ENCODE results near the gene KCTD5. TPM values are rescaled to one million over a fixed set of nuclear protein-coding genes. Genes with fewer than 3 reads are reported as not detected.

KCTD5 gene
- total RNA-seq, 4 donors from 2014 or later: 23.1 to 85.6 (median 56.4) TPM

DNA sequence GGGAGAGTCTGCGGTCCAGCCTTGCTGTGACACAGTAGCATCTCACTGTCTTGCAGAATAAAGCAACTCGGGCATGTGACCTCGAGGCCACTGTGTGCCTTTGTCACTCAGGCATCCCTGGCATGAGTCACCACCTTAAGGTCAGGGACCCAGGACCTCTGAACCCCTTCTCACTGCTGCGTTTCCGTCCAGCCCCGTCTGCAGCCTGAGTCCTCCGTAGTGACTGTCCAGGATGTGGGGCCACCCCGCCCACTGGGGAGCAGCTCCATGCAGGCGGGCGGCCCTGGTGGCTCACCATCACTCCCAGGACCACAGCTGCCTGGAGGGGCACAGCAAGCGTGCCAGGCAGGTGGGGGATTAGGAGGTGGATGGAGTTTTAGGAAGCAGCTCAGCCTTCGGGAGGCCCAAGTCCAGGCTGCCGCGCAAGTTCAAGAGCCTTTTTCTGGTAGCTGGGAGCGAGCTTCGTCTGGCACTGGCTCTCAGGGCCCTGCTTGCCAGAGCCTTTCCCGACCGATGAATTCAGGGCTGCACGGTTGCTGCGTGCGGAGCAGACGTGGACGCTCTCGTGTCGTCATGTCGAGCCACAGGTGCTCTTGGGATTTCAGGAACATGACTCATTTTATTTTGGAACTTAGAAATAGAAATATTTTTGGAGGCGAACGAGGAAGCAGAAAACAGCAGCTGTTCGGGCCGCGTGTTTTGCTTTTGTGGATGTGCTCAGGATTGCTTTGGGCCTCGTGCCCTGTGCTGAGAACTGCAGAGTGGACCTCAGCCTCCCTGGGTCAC lies 16.8 kb downstream of the KCTD5 start:
- TF ChIP-seq, protein P1, sequence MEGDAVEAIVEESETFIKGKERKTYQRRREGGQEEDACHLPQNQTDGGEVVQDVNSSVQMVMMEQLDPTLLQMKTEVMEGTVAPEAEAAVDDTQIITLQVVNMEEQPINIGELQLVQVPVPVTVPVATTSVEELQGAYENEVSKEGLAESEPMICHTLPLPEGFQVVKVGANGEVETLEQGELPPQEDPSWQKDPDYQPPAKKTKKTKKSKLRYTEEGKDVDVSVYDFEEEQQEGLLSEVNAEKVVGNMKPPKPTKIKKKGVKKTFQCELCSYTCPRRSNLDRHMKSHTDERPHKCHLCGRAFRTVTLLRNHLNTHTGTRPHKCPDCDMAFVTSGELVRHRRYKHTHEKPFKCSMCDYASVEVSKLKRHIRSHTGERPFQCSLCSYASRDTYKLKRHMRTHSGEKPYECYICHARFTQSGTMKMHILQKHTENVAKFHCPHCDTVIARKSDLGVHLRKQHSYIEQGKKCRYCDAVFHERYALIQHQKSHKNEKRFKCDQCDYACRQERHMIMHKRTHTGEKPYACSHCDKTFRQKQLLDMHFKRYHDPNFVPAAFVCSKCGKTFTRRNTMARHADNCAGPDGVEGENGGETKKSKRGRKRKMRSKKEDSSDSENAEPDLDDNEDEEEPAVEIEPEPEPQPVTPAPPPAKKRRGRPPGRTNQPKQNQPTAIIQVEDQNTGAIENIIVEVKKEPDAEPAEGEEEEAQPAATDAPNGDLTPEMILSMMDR (IDR thresholded peaks at IDR 0.05): no peak
- no peak for TF ChIP-seq POLR2A (IDR thresholded peaks at IDR 0.05)
- no peak overlapping the region for H3K27ac ChIP-seq
- H3K9me3 ChIP-seq: no peaks in the 10 kb centered on the region
- no peaks in the 10 kb centered on the region for H3K4me1 ChIP-seq
- peaks cover 0 to 77% (median 0%) of the 10 kb centered on the region in 3 donors for H3K36me3 ChIP-seq
- H3K27me3 ChIP-seq: no peaks in the 10 kb centered on the region
- no peak overlapping the region for H3K4me3 ChIP-seq
- no peak for DNase-seq

DNA sequence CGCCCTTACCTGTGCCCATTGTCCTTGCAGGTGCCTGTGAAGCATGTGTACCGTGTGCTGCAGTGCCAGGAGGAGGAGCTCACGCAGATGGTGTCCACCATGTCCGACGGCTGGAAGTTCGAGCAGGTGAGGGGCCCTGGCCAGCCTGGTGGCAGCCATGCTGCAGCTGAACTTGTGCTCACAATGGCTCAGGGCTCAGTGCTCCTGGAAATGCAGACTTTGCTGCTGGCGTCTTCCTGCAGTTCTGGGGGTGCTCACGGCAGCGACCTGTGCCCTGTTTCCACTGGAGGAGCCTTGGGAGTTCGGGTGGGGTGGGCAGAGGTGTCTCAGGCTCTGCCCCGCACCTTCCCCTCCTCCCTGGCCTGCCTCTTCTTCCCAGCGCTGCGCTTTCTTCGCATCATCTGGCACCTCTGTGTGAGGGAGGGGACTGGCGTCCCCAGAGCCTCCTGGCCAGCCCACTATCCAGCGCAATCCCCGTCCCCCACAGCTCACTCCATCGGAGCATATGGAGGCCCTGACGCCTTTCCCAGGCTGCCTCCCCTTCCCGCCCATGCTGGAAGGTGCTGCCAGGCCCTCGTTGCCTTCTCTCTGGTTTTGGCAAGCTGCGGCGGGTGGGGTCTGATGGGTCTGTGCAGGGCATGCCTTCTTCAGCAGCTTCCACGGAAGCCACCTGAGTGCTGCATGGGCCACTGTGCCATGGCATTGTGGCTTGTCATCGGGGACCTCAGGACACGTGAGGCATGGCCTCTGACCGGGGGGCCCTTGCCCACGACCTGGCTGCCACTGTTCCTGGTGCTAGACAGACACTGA lies 17.7 kb downstream of the KCTD5 start:
- TF ChIP-seq, protein P1 (IDR thresholded peaks at IDR 0.05): no peak
- no peak for TF ChIP-seq POLR2A (IDR thresholded peaks at IDR 0.05)
- Histone ChIP-seq H3K36me3 (peaks cover 0 to 85% (median 0%) of the 10 kb centered on the region in 3 donors), H3K4me1 (no peaks in the 10 kb centered on the region), H3K27ac (no peak overlapping the region), H3K27me3 (no peaks in the 10 kb centered on the region), H3K9me3 (no peaks in the 10 kb centered on the region), H3K4me3 (no peak overlapping the region)
- DNase-seq: no peak

DNA sequence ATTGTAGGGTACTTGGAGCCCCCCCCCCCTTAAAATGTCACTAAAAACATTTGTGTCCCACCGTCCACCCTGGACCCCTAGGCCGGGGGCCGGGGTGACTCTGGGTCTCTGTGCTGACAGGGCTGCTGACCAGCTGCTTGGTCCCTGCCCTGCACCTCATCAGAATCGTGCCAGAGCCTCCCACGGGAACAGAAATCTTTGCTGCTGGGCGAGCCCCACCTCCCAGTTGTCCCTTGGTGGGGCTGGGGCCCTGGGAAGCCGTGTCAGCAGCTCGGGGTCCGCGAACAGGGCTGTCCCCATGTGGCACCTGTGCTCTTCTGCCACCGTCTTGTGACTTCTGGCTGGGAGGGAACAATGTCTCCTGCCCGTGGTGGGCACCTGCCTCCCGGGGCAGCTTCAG lies 18.5 kb downstream of the KCTD5 start:
- H3K27ac ChIP-seq: no peak overlapping the region
- no peak overlapping the region for H3K4me3 ChIP-seq
- DNase-seq: no peak
- TF ChIP-seq, protein P1 (IDR thresholded peaks at IDR 0.05): no peak
- TF ChIP-seq POLR2A (IDR thresholded peaks at IDR 0.05): no peak
- H3K27me3 ChIP-seq: no peaks in the 10 kb centered on the region
- H3K36me3 ChIP-seq: peaks cover 0 to 93% (median 0%) of the 10 kb centered on the region in 3 donors
- no peaks in the 10 kb centered on the region for H3K4me1 ChIP-seq
- H3K9me3 ChIP-seq: no peaks in the 10 kb centered on the region

DNA sequence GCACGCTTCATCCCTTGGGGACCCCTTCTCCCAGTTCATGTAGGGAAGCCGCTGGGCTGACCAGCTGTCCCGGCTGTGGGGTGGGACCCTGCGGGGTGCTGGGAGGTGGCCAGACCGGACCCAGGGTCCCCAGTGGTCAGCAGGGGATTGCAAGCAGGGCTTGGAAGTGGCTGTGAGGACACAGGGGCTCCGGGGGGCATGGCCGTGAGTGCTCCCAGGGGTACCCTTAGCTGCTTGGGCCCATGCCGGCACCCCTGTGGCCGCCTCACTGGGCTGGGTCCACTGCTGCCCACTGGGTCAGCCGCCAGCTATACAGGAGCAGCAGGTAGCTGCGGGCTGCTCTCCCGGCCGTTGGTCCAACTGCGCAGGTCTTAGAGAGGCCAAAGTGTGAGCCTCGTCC lies 18.9 kb downstream of the KCTD5 start:
- no peak for DNase-seq
- TF ChIP-seq, protein P1 (IDR thresholded peaks at IDR 0.05): no peak
- no peak for TF ChIP-seq POLR2A (IDR thresholded peaks at IDR 0.05)
- H3K9me3 ChIP-seq: no peaks in the 10 kb centered on the region
- H3K27ac ChIP-seq: no peak overlapping the region
- no peaks in the 10 kb centered on the region for H3K4me1 ChIP-seq
- H3K36me3 ChIP-seq: peaks cover 0 to 98% (median 0%) of the 10 kb centered on the region in 3 donors
- H3K27me3 ChIP-seq: no peaks in the 10 kb centered on the region
- no peak overlapping the region for H3K4me3 ChIP-seq

DNA sequence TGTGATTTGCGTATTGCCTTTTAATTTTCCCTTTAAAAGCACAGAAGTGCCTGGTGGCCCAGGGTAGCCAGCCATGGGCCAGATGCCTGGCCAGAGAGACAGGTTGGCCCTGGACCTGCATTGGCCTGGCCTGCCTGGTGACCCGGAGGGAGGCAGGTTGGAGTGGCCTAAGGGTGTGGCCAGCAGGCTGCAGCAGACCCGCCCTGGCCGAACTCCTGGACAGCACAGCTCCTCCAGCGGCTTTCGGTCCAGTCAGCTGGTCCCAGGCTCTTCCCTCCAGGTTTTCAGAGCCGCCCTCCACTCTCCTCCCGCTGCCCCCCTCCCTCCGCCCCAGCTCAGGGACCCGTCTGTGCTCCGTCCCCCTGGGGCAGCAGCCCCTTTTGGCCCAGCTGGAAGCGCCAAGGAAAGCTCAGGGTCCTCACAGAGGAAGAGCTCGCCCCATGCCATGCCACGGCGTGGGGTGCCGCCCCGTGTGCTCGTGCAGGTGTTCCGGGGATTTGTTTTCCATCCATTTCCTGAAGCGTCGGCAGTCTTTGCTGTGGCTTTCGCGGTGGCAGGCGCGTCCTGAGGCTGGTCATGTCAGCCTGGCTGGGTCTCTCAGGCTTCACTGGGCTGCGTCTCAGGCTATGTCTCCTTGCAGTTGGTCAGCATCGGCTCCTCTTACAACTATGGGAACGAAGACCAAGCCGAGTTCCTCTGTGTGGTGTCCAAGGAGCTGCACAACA lies 19.6 kb downstream of the KCTD5 start:
- TF ChIP-seq, protein P1 (IDR thresholded peaks at IDR 0.05): no peak
- TF ChIP-seq POLR2A (IDR thresholded peaks at IDR 0.05): no peak
- peaks cover 0 to 98% (median 0%) of the 10 kb centered on the region in 3 donors for H3K36me3 ChIP-seq
- H3K27ac ChIP-seq: no peak overlapping the region
- no peaks in the 10 kb centered on the region for H3K9me3 ChIP-seq
- no peaks in the 10 kb centered on the region for H3K4me1 ChIP-seq
- H3K27me3 ChIP-seq: no peaks in the 10 kb centered on the region
- no peak overlapping the region for H3K4me3 ChIP-seq
- no peak for DNase-seq
